NCI-H774 (cell line): Measurements from ENCODE around the gene PLEKHA3.
"Not testable (repeated sequence)": the region's sequence is repeated elsewhere in the genome, so short reads cannot be mapped to it uniquely, and the experiment has no call there.

Experiments
- DNase-seq: peaks from one replicate; lab custom pipeline; 2025; lab: John Stamatoyannopoulos, UW

PLEKHA3 gene

DNA sequence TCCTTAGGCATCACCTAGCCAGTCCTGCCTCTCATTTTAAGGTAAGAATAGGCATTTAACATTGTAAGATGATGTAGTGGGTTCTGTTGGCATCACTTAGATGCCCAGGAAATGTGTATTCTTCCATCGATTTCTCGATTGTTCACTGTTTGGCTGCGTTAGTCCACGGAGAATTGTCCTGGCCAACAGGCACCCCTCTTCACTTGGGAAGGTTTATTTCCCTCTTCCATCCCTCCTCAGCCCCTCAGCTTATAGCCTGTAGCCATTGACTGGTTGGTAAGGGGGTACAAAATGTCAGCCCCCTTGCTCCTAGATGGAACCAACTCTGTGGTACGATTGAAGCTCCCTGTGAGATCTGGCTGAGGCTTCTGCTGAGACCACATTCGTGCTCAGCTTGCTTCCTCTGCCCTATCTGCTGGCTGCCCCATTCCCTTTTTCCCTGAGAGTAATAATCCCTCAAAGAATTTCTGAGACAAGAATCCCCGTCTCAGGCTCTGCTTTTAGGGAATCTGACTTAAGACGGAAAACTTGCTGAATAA, 43.4 kb downstream of the PLEKHA3 start:
- no peak for DNase-seq

DNA sequence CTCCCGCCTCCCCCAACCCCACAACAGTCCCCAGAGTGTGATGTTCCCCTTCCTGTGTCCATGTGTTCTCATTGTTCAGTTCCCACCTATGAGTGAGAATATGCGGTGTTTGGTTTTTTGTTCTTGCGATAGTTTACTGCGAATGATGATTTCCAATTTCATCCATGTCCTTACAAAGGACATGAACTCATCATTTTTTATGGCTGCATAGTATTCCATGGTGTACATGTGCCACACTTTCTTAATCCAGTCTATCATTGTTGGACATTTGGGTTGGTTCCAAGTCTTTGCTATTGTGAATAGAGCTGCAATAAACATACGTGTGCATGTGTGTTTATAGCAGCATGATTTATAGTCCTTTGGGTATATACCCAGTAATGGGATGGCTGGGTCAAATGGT, 44.8 kb downstream of the PLEKHA3 start:
- DNase-seq = not testable (repeated sequence)

DNA sequence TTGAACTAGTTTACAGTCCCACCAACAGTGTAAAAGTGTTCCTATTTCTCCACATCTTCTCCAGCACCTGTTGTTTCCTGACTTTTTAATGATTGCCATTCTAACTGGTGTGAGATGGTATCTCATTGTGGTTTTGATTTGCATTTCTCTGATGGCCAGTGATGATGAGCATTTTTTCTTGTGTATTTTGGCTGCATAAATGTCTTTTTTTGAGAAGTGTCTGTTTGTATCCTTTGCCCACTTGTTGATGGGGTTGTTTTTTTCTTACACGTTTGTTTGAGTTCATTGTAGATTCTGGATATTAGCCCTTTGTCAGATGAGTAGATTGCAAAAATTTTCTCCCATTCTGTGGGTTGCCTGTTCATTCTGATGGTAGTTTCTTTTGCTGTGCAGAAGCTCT, 45.2 kb downstream of the PLEKHA3 start:
- DNase-seq = not testable (repeated sequence)

DNA sequence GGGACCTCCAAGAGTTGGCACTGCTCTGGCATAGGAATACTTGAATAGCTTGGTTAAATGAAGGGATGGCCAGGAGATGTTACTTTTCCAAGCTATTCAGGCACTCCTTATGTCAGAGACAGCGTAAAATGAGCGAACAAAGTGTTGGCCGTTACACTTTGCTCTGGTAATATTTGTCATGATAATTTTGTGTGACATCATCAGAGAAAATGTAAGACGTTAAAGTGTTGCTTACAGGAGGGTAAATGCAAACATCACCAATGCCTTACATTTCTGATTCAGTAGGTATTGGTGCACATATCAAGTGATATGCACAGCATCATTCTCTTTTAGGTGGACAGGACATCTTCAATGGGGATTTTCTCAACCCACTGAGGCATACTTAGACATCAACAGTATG, 46.0 kb downstream of the PLEKHA3 start:
- no peak for DNase-seq

DNA sequence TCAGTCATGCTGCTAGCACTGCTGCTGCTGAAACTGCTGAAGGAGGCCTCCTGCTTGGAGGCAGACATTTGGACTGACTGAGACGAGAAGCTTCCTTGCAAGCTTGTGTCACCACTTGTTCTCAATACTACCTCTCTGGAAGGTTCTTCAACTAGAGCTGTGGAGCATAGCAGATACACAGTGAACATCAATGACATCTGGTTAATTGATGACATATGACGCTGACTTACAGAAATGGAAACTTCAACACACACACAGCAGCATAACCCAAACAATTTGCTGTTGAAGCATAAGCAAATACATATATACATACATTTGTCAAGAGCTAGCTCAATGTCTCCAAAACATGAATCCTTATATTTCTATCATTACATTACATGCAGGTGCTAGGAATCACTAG, 47.3 kb downstream of the PLEKHA3 start:
- DNase-seq = no peak

- DNase-seq = no peak
Measured at GRCh38 chr2:178528647-178529046, 48.4 kb downstream of the PLEKHA3 start.

GRCh38 chr2:178529194-178529593, 48.9 kb downstream of the PLEKHA3 start:
- DNase-seq = no peak

DNA sequence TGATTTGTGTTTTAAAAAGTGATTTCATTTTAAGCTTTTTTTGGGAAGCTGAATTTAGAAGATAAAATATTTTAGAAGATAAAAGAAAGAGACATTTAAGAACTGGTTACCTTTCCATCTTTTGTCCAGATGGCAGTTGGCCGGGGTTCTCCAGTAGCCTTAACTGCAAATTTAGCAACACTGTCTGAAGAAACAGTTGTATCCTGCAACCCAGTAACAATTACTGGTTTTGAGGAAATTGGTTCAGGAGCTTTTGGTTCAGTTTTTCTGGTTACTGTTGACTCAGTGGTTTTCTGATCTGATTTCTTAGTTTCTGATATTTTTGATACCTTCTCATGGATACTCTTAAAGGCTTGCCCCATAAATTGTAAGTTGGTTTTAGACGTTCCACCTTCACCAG, 49.9 kb downstream of the PLEKHA3 start:
- DNase-seq = no peak

- DNase-seq = no peak
Measured at GRCh38 chr2:178530625-178531142, 50.4 kb downstream of the PLEKHA3 start.

GRCh38 chr2:178531168-178531567, 50.9 kb downstream of the PLEKHA3 start:
- no peak for DNase-seq

- no peak for DNase-seq
Measured at GRCh38 chr2:178536037-178536436, 55.8 kb downstream of the PLEKHA3 start.

DNA sequence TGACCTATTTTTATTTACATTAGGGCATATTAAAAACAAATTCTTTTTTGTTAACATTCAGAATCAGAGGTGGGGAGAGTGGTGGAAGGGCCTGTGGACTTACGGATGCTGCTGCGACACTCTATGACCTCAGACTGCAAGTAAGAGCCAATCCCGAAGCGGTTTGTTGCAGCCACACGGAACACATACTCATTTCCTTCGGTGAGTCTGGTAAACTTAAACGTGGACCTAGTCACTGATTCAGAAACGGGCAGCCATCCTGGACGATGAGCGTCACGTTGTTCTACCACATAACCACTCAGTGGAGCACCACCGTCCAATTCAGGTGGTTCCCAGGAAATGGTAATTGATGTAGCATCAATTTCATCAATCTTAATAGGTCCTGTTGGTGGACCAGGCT, 61.9 kb downstream of the PLEKHA3 start:
- DNase-seq = no peak

GRCh38 chr2:178542569-178542968, 62.3 kb downstream of the PLEKHA3 start:
- DNase-seq = no peak

DNA sequence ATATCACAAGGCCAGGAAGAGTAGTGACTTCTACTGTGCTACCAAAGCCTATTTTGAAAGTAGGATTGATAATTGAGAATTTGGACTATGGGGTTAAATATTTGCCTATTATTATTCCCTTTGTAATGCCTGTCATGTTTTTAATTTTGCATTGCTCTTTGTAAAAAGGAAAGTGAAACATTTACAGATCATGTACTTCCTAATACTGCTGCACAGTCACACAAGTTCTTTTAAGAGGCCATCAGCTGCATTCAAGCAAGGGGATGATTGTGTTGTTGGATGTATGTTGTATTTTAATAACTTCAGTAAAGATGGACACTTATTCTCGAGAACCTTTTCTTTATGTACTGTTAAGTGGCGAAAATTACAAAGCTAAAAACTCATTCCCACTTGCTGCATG, 70.1 kb downstream of the PLEKHA3 start:
- DNase-seq = no peak

- no peak for DNase-seq
Measured at GRCh38 chr2:178553047-178553446, 72.8 kb downstream of the PLEKHA3 start.
